A673 (cell line): ENCODE results near the gene SUSD4. TPM values are rescaled to one million over a fixed set of nuclear protein-coding genes. Genes with fewer than 3 reads are reported as not detected.

Source experiments
- BruUV-seq: library from RNA; stranded (reverse); fragments of 400-500 nt; replicated peaks from 2 replicates; lab custom pipeline; 2021; lab: Mats Ljungman, UMichigan
- CTCF ChIA-PET: fragments of 300-600 bp; sonication (Branson Sonifier 250); formaldehyde crosslinking; loops from one replicate; lab custom pipeline; 2022; ENCODE audit warnings: antibody characterized with exemption; lab: Charles Lee
- POLR2A ChIA-PET: fragments of 300-600 bp; sonication (Branson Sonifier 250); formaldehyde crosslinking; loops from one replicate; lab custom pipeline; 2022; ENCODE audit warnings: antibody characterized with exemption; ENCODE audit not compliant: low non-redundant PET; lab: Charles Lee
- DNase-seq: peaks from one replicate; pipeline ENCODE4 v3.0.0-alpha.2; 2015; ENCODE audit warnings: low spot score
- H3K27ac ChIP-seq: fragments of 200-600 bp; sonication (generic); 2 replicates; pipeline ENCODE4 v1.5.1; 2016; ENCODE audit warnings: mixed run types, low read depth, mild to moderate bottlenecking, mixed read lengths, antibody characterized with exemption, low read length; ENCODE audit not compliant: poor library complexity, severe bottlenecking
- H3K27me3 ChIP-seq: fragments of 200-600 bp; sonication (generic); replicated peaks from 2 replicates; pipeline ENCODE4 v1.6.1; 2017; ENCODE audit warnings: mixed run types, low read depth, mild to moderate bottlenecking, mixed read lengths, antibody characterized with exemption, low read length; ENCODE audit not compliant: insufficient read depth, poor library complexity
- H3K36me3 ChIP-seq: fragments of 200-600 bp; sonication (generic); 2 replicates; pipeline ENCODE4 v1.6.1; 2016; ENCODE audit warnings: mixed run types, mild to moderate bottlenecking, mixed read lengths, antibody characterized with exemption, low read length; ENCODE audit not compliant: insufficient read depth, poor library complexity, severe bottlenecking
- H3K4me1 ChIP-seq: fragments of 200-600 bp; sonication (generic); 2 replicates; pipeline ENCODE4 v1.6.1; 2017; ENCODE audit warnings: mixed run types, mild to moderate bottlenecking, mixed read lengths, antibody characterized with exemption, low read length; ENCODE audit not compliant: insufficient read depth, poor library complexity, severe bottlenecking
- H3K4me3 ChIP-seq: fragments of 200-600 bp; sonication (generic); 2 replicates; pipeline ENCODE4 v1.5.1; 2016; ENCODE audit warnings: low read depth, mixed run types, mild to moderate bottlenecking, mixed read lengths, low read length; ENCODE audit not compliant: poor library complexity, severe bottlenecking
- H3K9me3 ChIP-seq: fragments of 200-600 bp; sonication (generic); 2 replicates; pipeline ENCODE4 v1.6.1; 2016; ENCODE audit warnings: mixed run types, low read depth, mild to moderate bottlenecking, mixed read lengths, antibody characterized with exemption, low read length; ENCODE audit not compliant: poor library complexity, severe bottlenecking
- CTCF ChIP-seq: fragments of 300-800, 200-600 bp; sonication (generic); conservative IDR thresholded peaks from 2 replicates; pipeline ENCODE4 v1.5.1; 2017; ENCODE audit warnings: low read depth, mild to moderate bottlenecking, antibody characterized with exemption, low read length, moderate library complexity, mixed read lengths
- EZH2 ChIP-seq: fragments of 200-600 bp; sonication (generic); IDR thresholded peaks from 2 replicates; pipeline ENCODE4 v1.6.1; 2017; ENCODE audit warnings: borderline replicate concordance, low read depth, mild to moderate bottlenecking, mixed read lengths, antibody characterized with exemption, low read length; ENCODE audit not compliant: poor library complexity, severe bottlenecking
- intact Hi-C: fragments of 100-400 bp; cut with micrococcal nuclease; formaldehyde crosslinking; loops from one replicate; pipeline ENCODE4 v1.10.0; 2022; ENCODE audit not compliant: unreplicated experiment
- total RNA-seq: library from RNA; stranded (reverse); gene quantifications from 2 replicates; pipeline ENCODE4 v1.2.3, GENCODE V29; 2021

SUSD4 gene
- total RNA-seq, 1 experiment from 2014 or later = not detected

DNA sequence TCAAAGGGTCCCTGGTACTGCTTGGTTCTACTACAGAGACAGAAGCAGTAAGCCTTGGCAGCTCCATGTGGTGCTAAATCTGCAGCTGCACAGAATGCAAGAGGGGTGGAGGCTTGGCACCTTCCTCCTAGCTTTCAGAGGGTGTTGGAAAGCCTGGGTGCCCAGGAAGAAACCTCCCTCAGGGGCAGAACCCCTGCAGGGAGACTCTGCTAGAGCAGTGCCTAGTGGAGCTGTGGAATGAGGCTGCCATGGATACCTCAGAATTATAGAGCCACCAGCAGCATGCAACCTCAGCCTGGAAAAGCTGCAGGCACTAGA lies 144.7 kb downstream of the SUSD4 start:
- intact Hi-C loops = no loop called here
- ChIA-PET POLR2A (interaction anchor here (0.7 kb wide), 1 partner anchor 26 kb away, joined by 3 read pairs; no protein-coding TSS in a partner anchor), CTCF (no interaction called here)
- no peak for DNase-seq
- Histone ChIP-seq H3K36me3 (no peaks in the 10 kb centered on the region), H3K27ac (no peak overlapping the region), H3K4me3 (no peak overlapping the region), H3K27me3 (no peaks in the 10 kb centered on the region), H3K4me1 (no peaks in the 10 kb centered on the region), H3K9me3 (no peaks in the 10 kb centered on the region)
- BruUV-seq = no TSS peak
- TF ChIP-seq EZH2 = no peak
- no peak for TF ChIP-seq CTCF

- ChIA-PET POLR2A (no interaction called here), CTCF (no interaction called here)
- Histone ChIP-seq H3K9me3 (no peaks in the 10 kb centered on the region), H3K27ac (no peak overlapping the region), H3K4me1 (no peaks in the 10 kb centered on the region), H3K36me3 (no peaks in the 10 kb centered on the region), H3K27me3 (no peaks in the 10 kb centered on the region), H3K4me3 (no peak overlapping the region)
- intact Hi-C loops = no loop called here
- no peak for DNase-seq
- TF ChIP-seq EZH2 = no peak
- TF ChIP-seq CTCF = no peak
- BruUV-seq = no TSS peak
These were observed 146.2 kb downstream of the SUSD4 start for GRCh38 chr1:223217781-223218180.

GRCh38 chr1:223216531-223217205 lies 147.3 kb downstream of the SUSD4 start:
- Histone ChIP-seq H3K27ac (no peak overlapping the region), H3K4me3 (no peak overlapping the region), H3K9me3 (no peaks in the 10 kb centered on the region), H3K36me3 (no peaks in the 10 kb centered on the region), H3K4me1 (no peaks in the 10 kb centered on the region), H3K27me3 (no peaks in the 10 kb centered on the region)
- no peak for TF ChIP-seq CTCF
- TF ChIP-seq EZH2 = no peak
- DNase-seq = no peak
- intact Hi-C loops = no loop called here
- ChIA-PET POLR2A (no interaction called here), CTCF (no interaction called here)
- no TSS peak for BruUV-seq
